Naive B cell (primary cell): ENCODE results near the gene OLFM1. TPM values are rescaled to one million over a fixed set of nuclear protein-coding genes. Genes with fewer than 3 reads are reported as not detected.
A peak's percentile ranks its signal among the peaks of the same experiment; 100 is the strongest.
"Not testable (repeated sequence)": the region's sequence is repeated elsewhere in the genome, so short reads cannot be mapped to it uniquely, and the experiment has no call there.

Source experiments
- ATAC-seq, 2 donors: fragments of 150-1000 bp; cut with Tn5 transposase; 2 replicates each; pipeline ENCODE4 v1.10.0; 2021; ENCODE audit warnings: low read depth in 2 of 2, mild to moderate bottlenecking in 2 of 2, moderate library complexity in 2 of 2
- DNase-seq: peaks from one replicate; pipeline ENCODE4 v3.0.0; 2022
- H3K27ac Mint-ChIP-seq, 6 donors: one replicate each; pipeline ENCODE4 v1.8.0; 2020 to 2022; ENCODE audit warnings: mild to moderate bottlenecking in 6 of 6, mixed read lengths in 6 of 6, moderate library complexity in 5 of 6, inconsistent platforms in 2 of 6
- H3K27me3 Mint-ChIP-seq, 3 donors: one replicate each; pipeline ENCODE4 v1.8.0; 2021 to 2022; ENCODE audit warnings: mixed read lengths in 3 of 3, mild to moderate bottlenecking in 1 of 3
- H3K36me3 Mint-ChIP-seq, 2 donors: one replicate each; pipeline ENCODE4 v1.8.0; 2020 to 2022; ENCODE audit warnings: mixed read lengths in 2 of 2, inconsistent platforms in 1 of 2, mild to moderate bottlenecking in 1 of 2
- H3K4me1 Mint-ChIP-seq, 3 donors: one replicate each; pipeline ENCODE4 v1.8.0; 2020 to 2022; ENCODE audit warnings: mixed read lengths in 3 of 3, inconsistent platforms in 1 of 3, mild to moderate bottlenecking in 1 of 3, moderate library complexity in 1 of 3
- H3K4me3 Mint-ChIP-seq, 8 donors: one replicate each; pipeline ENCODE4 v1.8.0; 2020 to 2022; ENCODE audit warnings: mild to moderate bottlenecking in 8 of 8, mixed read lengths in 8 of 8, moderate library complexity in 8 of 8, inconsistent platforms in 2 of 8
- H3K9me3 Mint-ChIP-seq, 7 donors: one replicate each; pipeline ENCODE4 v1.8.0; 2020 to 2022; ENCODE audit warnings: mixed read lengths in 7 of 7, mild to moderate bottlenecking in 5 of 7, inconsistent platforms in 2 of 7, moderate library complexity in 1 of 7
- polyA plus RNA-seq, 6 donors: library from polyadenylated mRNA; unstranded; fragments of 300-500 nt; fragmentation: Illumina TruSeq; gene quantifications; one replicate each; pipeline ENCODE4 v1.2.3, GENCODE V29; 2021; ENCODE audit warnings: low read depth in 6 of 6

OLFM1 gene
- polyA plus RNA-seq, 6 donors from 2014 or later = not detected

- Mint-ChIP-seq H3K9me3 (peaks cover 4 to 16% (median 12%) of the 10 kb centered on the region in 7 donors), H3K27ac (no peak overlapping the region), H3K4me3 (no peak overlapping the region), H3K4me1 (no peaks in the 10 kb centered on the region), H3K36me3 (peaks cover 0 to 20% of the 10 kb centered on the region in 2 donors), H3K27me3 (peaks cover 4 to 29% (median 20%) of the 10 kb centered on the region in 3 donors)
- DNase-seq (no peak), ATAC-seq (no peak)
Measured at GRCh38 chr9:135146241-135146640, 58.8 kb downstream of the OLFM1 start.

GRCh38 chr9:135146766-135147473 lies 59.5 kb downstream of the OLFM1 start:
- no peak overlapping the region for H3K4me3 Mint-ChIP-seq
- ATAC-seq (no peak), DNase-seq (no peak)
- H3K36me3 Mint-ChIP-seq = peaks cover 0 to 26% of the 10 kb centered on the region in 2 donors
- H3K27me3 Mint-ChIP-seq = peaks cover 4 to 29% (median 20%) of the 10 kb centered on the region in 3 donors
- no peak overlapping the region for H3K27ac Mint-ChIP-seq
- H3K4me1 Mint-ChIP-seq = no peaks in the 10 kb centered on the region
- peaks cover 6 to 22% (median 18%) of the 10 kb centered on the region in 7 donors for H3K9me3 Mint-ChIP-seq

GRCh38 chr9:135147474-135147805 lies 60.0 kb downstream of the OLFM1 start:
- Mint-ChIP-seq H3K36me3 (peaks cover 0 to 28% of the 10 kb centered on the region in 2 donors), H3K4me3 (no peak overlapping the region), H3K4me1 (no peaks in the 10 kb centered on the region), H3K27me3 (peaks cover 4 to 29% (median 20%) of the 10 kb centered on the region in 3 donors), H3K9me3 (peaks cover 6 to 22% (median 19%) of the 10 kb centered on the region in 7 donors), H3K27ac (no peak overlapping the region)
- no peak for ATAC-seq
- no peak for DNase-seq

GRCh38 chr9:135147938-135148337 lies 60.5 kb downstream of the OLFM1 start:
- H3K27me3 Mint-ChIP-seq = peaks cover 4 to 29% (median 20%) of the 10 kb centered on the region in 3 donors
- DNase-seq = no peak
- no peak for ATAC-seq
- no peaks in the 10 kb centered on the region for H3K4me1 Mint-ChIP-seq
- H3K36me3 Mint-ChIP-seq = peaks cover 0 to 28% of the 10 kb centered on the region in 2 donors
- H3K27ac Mint-ChIP-seq = no peak overlapping the region
- peaks cover 6 to 22% (median 19%) of the 10 kb centered on the region in 7 donors for H3K9me3 Mint-ChIP-seq
- no peak overlapping the region for H3K4me3 Mint-ChIP-seq

GRCh38 chr9:135148386-135148785 lies 60.9 kb downstream of the OLFM1 start:
- H3K27me3 Mint-ChIP-seq = peaks cover 4 to 27% (median 20%) of the 10 kb centered on the region in 3 donors
- H3K4me1 Mint-ChIP-seq = no peaks in the 10 kb centered on the region
- no peak overlapping the region for H3K4me3 Mint-ChIP-seq
- DNase-seq (no peak), ATAC-seq (no peak)
- H3K36me3 Mint-ChIP-seq = peaks cover 0 to 28% of the 10 kb centered on the region in 2 donors
- H3K9me3 Mint-ChIP-seq = peaks cover 6 to 22% (median 19%) of the 10 kb centered on the region in 7 donors
- H3K27ac Mint-ChIP-seq = no peak overlapping the region

- H3K4me1 Mint-ChIP-seq = not testable (repeated sequence)
- Mint-ChIP-seq H3K9me3 (peaks cover 6 to 23% (median 19%) of the 10 kb centered on the region in 7 donors), H3K4me3 (peak overlapping the region in 1 of 8 donors; percentile 5)
Measured at GRCh38 chr9:135149901-135150300, 62.4 kb downstream of the OLFM1 start.

GRCh38 chr9:135150981-135151380 lies 63.5 kb downstream of the OLFM1 start:
- DNase-seq (no peak), ATAC-seq (no peak)
- H3K4me1 Mint-ChIP-seq = no peaks in the 10 kb centered on the region
- H3K36me3 Mint-ChIP-seq = peaks cover 0 to 20% of the 10 kb centered on the region in 2 donors
- no peak overlapping the region for H3K4me3 Mint-ChIP-seq
- H3K9me3 Mint-ChIP-seq = peaks cover 6 to 23% (median 14%) of the 10 kb centered on the region in 7 donors
- H3K27me3 Mint-ChIP-seq = peaks cover 5 to 14% (median 10%) of the 10 kb centered on the region in 3 donors
- H3K27ac Mint-ChIP-seq = no peak overlapping the region

More at GRCh38 chr9:135149901-135150300, 62.4 kb downstream of the OLFM1 start:
- peaks cover 0 to 28% of the 10 kb centered on the region in 2 donors for H3K36me3 Mint-ChIP-seq
- peaks cover 9 to 24% (median 20%) of the 10 kb centered on the region in 3 donors for H3K27me3 Mint-ChIP-seq
- ATAC-seq, H3K27ac Mint-ChIP-seq, DNase-seq: not testable (repeated sequence)

GRCh38 chr9:135151757-135152613 lies 64.5 kb downstream of the OLFM1 start:
- Mint-ChIP-seq H3K4me1 (no peaks in the 10 kb centered on the region), H3K27me3 (peaks cover 4 to 8% (median 5%) of the 10 kb centered on the region in 3 donors), H3K4me3 (no peak overlapping the region), H3K9me3 (peaks cover 6 to 23% (median 15%) of the 10 kb centered on the region in 7 donors), H3K36me3 (peaks cover 0 to 21% of the 10 kb centered on the region in 2 donors), H3K27ac (no peak overlapping the region)
- DNase-seq (no peak), ATAC-seq (no peak)

GRCh38 chr9:135152614-135153334 lies 65.3 kb downstream of the OLFM1 start:
- Mint-ChIP-seq H3K4me3 (no peak overlapping the region), H3K9me3 (peaks cover 6 to 23% (median 18%) of the 10 kb centered on the region in 7 donors), H3K36me3 (peaks cover 0 to 26% of the 10 kb centered on the region in 2 donors), H3K27ac (peak overlapping the region in 1 of 6 donors; percentile 81), H3K27me3 (peaks cover 5 to 15% (median 12%) of the 10 kb centered on the region in 3 donors), H3K4me1 (no peaks in the 10 kb centered on the region)
- ATAC-seq (no peak), DNase-seq (no peak)

GRCh38 chr9:135154050-135154615 lies 66.7 kb downstream of the OLFM1 start:
- Mint-ChIP-seq H3K27me3 (peaks cover 5 to 24% (median 15%) of the 10 kb centered on the region in 3 donors), H3K9me3 (peaks cover 6 to 21% (median 13%) of the 10 kb centered on the region in 7 donors), H3K4me3 (no peak overlapping the region), H3K27ac (no peak overlapping the region), H3K36me3 (peaks cover 0 to 18% of the 10 kb centered on the region in 2 donors), H3K4me1 (no peaks in the 10 kb centered on the region)
- DNase-seq (no peak), ATAC-seq (no peak)

GRCh38 chr9:135155396-135155795 lies 67.9 kb downstream of the OLFM1 start:
- Mint-ChIP-seq H3K27me3 (peaks cover 9 to 35% (median 15%) of the 10 kb centered on the region in 3 donors), H3K36me3 (peaks cover 0 to 16% of the 10 kb centered on the region in 2 donors), H3K27ac (no peak overlapping the region), H3K4me1 (no peaks in the 10 kb centered on the region), H3K9me3 (peaks cover 2 to 14% (median 8%) of the 10 kb centered on the region in 7 donors), H3K4me3 (no peak overlapping the region)
- ATAC-seq (no peak), DNase-seq (no peak)

- Mint-ChIP-seq H3K27me3 (peaks cover 15 to 37% (median 16%) of the 10 kb centered on the region in 3 donors), H3K27ac (peak overlapping the region in 1 of 6 donors; percentile 13), H3K4me1 (no peaks in the 10 kb centered on the region), H3K9me3 (peaks cover 0 to 6% (median 3%) of the 10 kb centered on the region in 7 donors), H3K4me3 (no peak overlapping the region), H3K36me3 (peaks cover 0 to 10% of the 10 kb centered on the region in 2 donors)
- ATAC-seq (no peak), DNase-seq (no peak)
Measured at GRCh38 chr9:135156525-135157510, 69.3 kb downstream of the OLFM1 start.
